IMR-90 (cell line): Measurements from ENCODE around the gene SUGT1. TPM values are rescaled to one million over a fixed set of nuclear protein-coding genes. Genes with fewer than 3 reads are reported as not detected.

Experiments used
- ATAC-seq: fragments of 200-7000 bp; cut with Tn5 transposase; 2 replicates; pipeline ENCODE4 v1.9.1; 2020; ENCODE audit warnings: low read depth, mild to moderate bottlenecking, moderate library complexity
- BruUV-seq: library from RNA; stranded (reverse); fragments of 400-500 nt; replicated peaks from 2 replicates; lab custom pipeline; 2021; lab: Mats Ljungman, UMichigan
- CTCF ChIA-PET: fragments of 300-600 bp; formaldehyde crosslinking; extraction: SDS; loops from one replicate; lab custom pipeline; 2021; ENCODE audit warnings: antibody characterized with exemption; lab: Yijun Ruan, JAX
- POLR2A ChIA-PET: fragments of 300-600 bp; sonication (Branson Sonifier 250); formaldehyde crosslinking; loops from one replicate; lab custom pipeline; 2022; ENCODE audit warnings: antibody characterized with exemption; ENCODE audit not compliant: unreplicated experiment; lab: Charles Lee
- DNase-seq: peaks from one replicate; pipeline ENCODE4 v3.0.0; 2013
- H2AFZ ChIP-seq: replicated peaks from 2 replicates; pipeline ENCODE3; 2013; ENCODE audit warnings: low read length, mild to moderate bottlenecking; ENCODE audit not compliant: poor library complexity
- H2AK5ac ChIP-seq: 2 replicates; pipeline ENCODE4 v1.6.1; 2013; ENCODE audit warnings: low read depth, low read length, inconsistent platforms
- H2AK9ac ChIP-seq: replicated peaks from 2 replicates; pipeline ENCODE3; 2013; ENCODE audit warnings: mild to moderate bottlenecking, low read depth, low read length, moderate library complexity; ENCODE audit not compliant: poor library complexity
- H2BK120ac ChIP-seq: 2 replicates; pipeline ENCODE4 v1.6.1; 2013; ENCODE audit warnings: low read depth, low read length, inconsistent platforms
- H2BK15ac ChIP-seq: 3 replicates; pipeline ENCODE4 v1.6.1; 2013; ENCODE audit warnings: low read depth, low read length, inconsistent platforms
- H2BK20ac ChIP-seq: 2 replicates; pipeline ENCODE4 v1.6.1; 2013; ENCODE audit warnings: low read depth, mild to moderate bottlenecking, inconsistent platforms, low read length, moderate library complexity
- H2BK5ac ChIP-seq: 2 replicates; pipeline ENCODE4 v1.6.1; 2013; ENCODE audit warnings: mild to moderate bottlenecking, low read depth, low read length, inconsistent platforms; ENCODE audit not compliant: poor library complexity, severe bottlenecking
- H3K14ac ChIP-seq: replicated peaks from 2 replicates; pipeline ENCODE4 v1.6.1; 2013; ENCODE audit warnings: low read depth, low read length, inconsistent platforms
- H3K18ac ChIP-seq: 2 replicates; pipeline ENCODE4 v1.6.1; 2013; ENCODE audit warnings: low read depth, low read length, control low read depth
- H3K23ac ChIP-seq: 2 replicates; pipeline ENCODE4 v1.6.1; 2013; ENCODE audit warnings: low read depth, low read length, inconsistent platforms
- H3K27ac ChIP-seq: 2 replicates; pipeline ENCODE4 v1.5.1; 2013; ENCODE audit warnings: mild to moderate bottlenecking, control low read depth, low read length; ENCODE audit not compliant: insufficient read depth
- H3K27me3 ChIP-seq: 2 replicates; pipeline ENCODE4 v1.6.1; 2013; ENCODE audit warnings: low read length; ENCODE audit not compliant: control insufficient read depth, insufficient read depth
- H3K36me3 ChIP-seq: 2 replicates; pipeline ENCODE4 v1.6.1; 2013; ENCODE audit warnings: low read length, mixed read lengths; ENCODE audit not compliant: control insufficient read depth, insufficient read depth
- H3K4ac ChIP-seq: 2 replicates; pipeline ENCODE4 v1.6.1; 2013; ENCODE audit warnings: low read depth, low read length, inconsistent platforms
- H3K4me1 ChIP-seq: 2 replicates; pipeline ENCODE4 v1.6.1; 2013; ENCODE audit warnings: low read length, mixed read lengths; ENCODE audit not compliant: control insufficient read depth, insufficient read depth
- H3K4me2 ChIP-seq: 2 replicates; pipeline ENCODE4 v1.6.1; 2013; ENCODE audit warnings: low read depth, mild to moderate bottlenecking, control low read depth, low read length, moderate library complexity
- H3K4me3 ChIP-seq: 2 replicates; pipeline ENCODE4 v1.5.1; 2013; ENCODE audit warnings: low read depth, mild to moderate bottlenecking, control low read depth, low read length, moderate library complexity; ENCODE audit not compliant: insufficient read depth
- H3K56ac ChIP-seq: 2 replicates; pipeline ENCODE4 v1.6.1; 2013; ENCODE audit warnings: low read length, inconsistent platforms; ENCODE audit not compliant: insufficient read depth; ENCODE audit errors: extremely low read depth
- H3K79me1 ChIP-seq, 2 experiments: 2 replicates each; pipeline ENCODE4 v1.6.1; 2013; ENCODE audit warnings: low read length in 2 of 2, inconsistent platforms in 1 of 2, low read depth in 1 of 2
- H3K9ac ChIP-seq: 2 replicates; pipeline ENCODE4 v1.6.1; 2013; ENCODE audit warnings: low read depth, low read length, control low read depth
- H3K9me1 ChIP-seq: 2 replicates; pipeline ENCODE4 v1.6.1; 2013; ENCODE audit warnings: low read length, inconsistent platforms; ENCODE audit not compliant: insufficient read depth
- H3K9me3 ChIP-seq: 2 replicates; pipeline ENCODE4 v1.6.1; 2013; ENCODE audit warnings: low read length; ENCODE audit not compliant: control insufficient read depth, insufficient read depth
- H4K20me1 ChIP-seq: 2 replicates; pipeline ENCODE4 v1.6.1; 2013; ENCODE audit warnings: low read length, inconsistent platforms; ENCODE audit not compliant: insufficient read depth
- H4K5ac ChIP-seq: 2 replicates; pipeline ENCODE4 v1.6.1; 2013; ENCODE audit warnings: mild to moderate bottlenecking, low read depth, low read length, control low read depth
- H4K8ac ChIP-seq, 2 experiments: 2 replicates each; pipeline ENCODE4 v1.6.1; 2013; ENCODE audit warnings: low read depth in 2 of 2, low read length in 2 of 2, control low read depth in 1 of 2, inconsistent platforms in 1 of 2
- H4K91ac ChIP-seq: 2 replicates; pipeline ENCODE4 v1.6.1; 2013; ENCODE audit warnings: low read depth, low read length, inconsistent platforms; ENCODE audit not compliant: insufficient read depth
- BHLHE40 ChIP-seq: fragments of 150-350 bp; IDR thresholded peaks from 2 replicates; pipeline ENCODE4 v1.6.1; 2016; ENCODE audit warnings: mild to moderate bottlenecking, low read depth, low read length
- CEBPB ChIP-seq: IDR thresholded peaks from 2 replicates; pipeline ENCODE4 v1.6.1; 2012; ENCODE audit warnings: low read depth, low read length, improper control_type of control experiment
- CHD1 ChIP-seq: IDR thresholded peaks from 2 replicates; pipeline ENCODE4 v1.6.1; 2012; ENCODE audit warnings: low read depth, low read length, improper control_type of control experiment
- FOS ChIP-seq: fragments of 150-350 bp; IDR thresholded peaks from 2 replicates; pipeline ENCODE4 v1.6.1; 2016; ENCODE audit warnings: low read depth, low read length
- MAFK ChIP-seq: IDR thresholded peaks from 2 replicates; pipeline ENCODE4 v1.6.1; 2012; ENCODE audit warnings: low read depth, low read length, improper control_type of control experiment
- MAZ ChIP-seq: IDR thresholded peaks from 2 replicates; pipeline ENCODE4 v1.6.1; 2012; ENCODE audit warnings: low read depth, mild to moderate bottlenecking, low read length, improper control_type of control experiment, moderate library complexity, borderline replicate concordance
- MXI1 ChIP-seq: IDR thresholded peaks from 2 replicates; pipeline ENCODE4 v1.6.1; 2012; ENCODE audit warnings: low read depth, mild to moderate bottlenecking, low read length, moderate library complexity, borderline replicate concordance
- NFE2L2 ChIP-seq: fragments of 150-350 bp; IDR thresholded peaks from 2 replicates; pipeline ENCODE4 v1.6.1; 2016; ENCODE audit warnings: low read depth, mild to moderate bottlenecking, low read length
- POLR2A ChIP-seq: IDR thresholded peaks from 2 replicates; pipeline ENCODE4 v1.6.1; 2012; ENCODE audit warnings: mild to moderate bottlenecking, low read depth, low read length
- RAD21 ChIP-seq: IDR thresholded peaks from 2 replicates; pipeline ENCODE4 v1.6.1; 2012; ENCODE audit warnings: low read length, improper control_type of control experiment
- RCOR1 ChIP-seq: IDR thresholded peaks from 2 replicates; pipeline ENCODE4 v1.6.1; 2012; ENCODE audit warnings: mild to moderate bottlenecking, low read length, improper control_type of control experiment; ENCODE audit not compliant: insufficient replicate concordance
- RFX5 ChIP-seq: IDR thresholded peaks from 2 replicates; pipeline ENCODE4 v1.8.0; 2012; ENCODE audit warnings: low read depth, mild to moderate bottlenecking, low read length, moderate library complexity
- SMC3 ChIP-seq: fragments of 150-350 bp; IDR thresholded peaks from 2 replicates; pipeline ENCODE4 v1.6.1; 2016; ENCODE audit warnings: low read depth, mild to moderate bottlenecking, antibody characterized with exemption, low read length, moderate library complexity
- WGBS, 2 experiments: methylation state at CpG; one replicate each; pipeline versions ENCODE4 v1.1.5 to v1.1.7; 2013; ENCODE audit warnings: missing lambda C conversion rate in 2 of 2; ENCODE audit not compliant: insufficient read length in 1 of 2; ENCODE audit errors: extremely low coverage in 2 of 2; 5-methylcytosine and 5-hydroxymethylcytosine counted together
- dilution Hi-C: fragments of 300-500 bp; cut with HindIII; formaldehyde crosslinking; loops from one replicate; pipeline ENCODE4 v1.14.3; 2018; ENCODE audit warnings: low sequenced_read_pairs; ENCODE audit not compliant: unreplicated experiment
- in situ Hi-C: fragments of 300-500 bp; cut with MboI; formaldehyde crosslinking; loops from 3 replicates; pipeline ENCODE4 v1.14.3; 2019; ENCODE audit warnings: low sequenced_read_pairs, inconsistent platforms, mixed read lengths
- intact Hi-C: fragments of 100-400 bp; cut with micrococcal nuclease; formaldehyde crosslinking; loops from 2 replicates; pipeline ENCODE4 v1.10.0; 2022
- polyA plus RNA-seq, 3 experiments: library from polyadenylated mRNA; depleted of rRNA; stranded (reverse); fragments of >200 nt; gene quantifications; 2 replicates each; pipeline ENCODE4 v1.2.3, GENCODE V29; 2012; ENCODE audit warnings: low replicate concordance in 1 of 3
- total RNA-seq: library from RNA; depleted of rRNA; stranded (reverse); fragments of >200 nt; gene quantifications from 2 replicates; pipeline ENCODE4 v1.2.3, GENCODE V29; 2012
- TF ChIP-seq, protein P1 (sequence below): conservative IDR thresholded peaks from 2 replicates; pipeline ENCODE4 v1.5.1; 2012; ENCODE audit warnings: mild to moderate bottlenecking, low read depth, low read length, improper control_type of control experiment
- TF ChIP-seq, protein P2 (sequence below): fragments of 150-350 bp; IDR thresholded peaks from 2 replicates; pipeline ENCODE4 v1.6.1; 2016; ENCODE audit warnings: low read depth, mild to moderate bottlenecking, low read length, moderate library complexity, borderline replicate concordance
- TF ChIP-seq, protein P3 (sequence below): fragments of 150-350 bp; IDR thresholded peaks from 2 replicates; pipeline ENCODE4 v1.6.1; 2017; ENCODE audit warnings: mild to moderate bottlenecking, antibody characterized with exemption, low read length, low read depth

The SUGT1 gene
- total and polyA plus RNA-seq, 2 of the 4 experiments (the other 2 are of a cell fraction) = 21.5 to 24.6 TPM

DNA sequence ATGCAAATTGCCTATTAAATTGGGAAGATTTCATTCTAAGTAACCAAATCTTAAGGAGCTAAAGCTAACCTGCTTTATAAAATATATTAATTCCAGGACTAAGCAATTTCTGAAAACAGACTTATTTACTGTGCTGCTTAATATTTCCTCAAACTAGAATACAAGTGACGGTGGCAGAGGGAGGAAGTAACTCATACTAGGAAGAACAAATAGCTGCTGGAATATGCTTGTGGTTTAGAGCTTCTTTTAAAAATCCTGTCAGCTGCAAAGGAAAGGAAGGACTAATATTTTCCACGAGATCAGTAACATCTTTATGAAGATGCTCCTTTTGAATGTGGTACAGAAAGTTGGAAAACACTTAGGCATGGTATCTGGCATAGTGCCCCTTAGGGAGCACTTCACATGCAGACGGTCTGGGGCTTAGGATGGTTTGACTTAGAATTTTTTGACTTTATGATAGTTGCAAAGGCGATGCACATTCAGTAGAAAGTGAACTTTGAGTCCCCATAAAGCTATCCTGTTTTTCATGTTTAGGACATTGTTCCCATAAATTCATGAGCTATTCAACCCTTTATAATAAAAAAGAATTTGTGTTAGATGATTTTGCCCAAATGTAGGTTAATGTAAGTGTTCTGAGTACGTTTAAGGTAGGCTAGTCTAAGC, 13.8 kb upstream of the SUGT1 start:
- no peak overlapping the region for H4K5ac ChIP-seq
- H3K4me3 ChIP-seq = no peak overlapping the region
- no peaks in the 10 kb centered on the region for H3K9me3 ChIP-seq
- BruUV-seq = no TSS peak
- intact Hi-C loops = no loop called here
- no peak overlapping the region for H3K56ac ChIP-seq
- H3K36me3 ChIP-seq = peaks cover 8% of the 10 kb centered on the region
- H3K4me1 ChIP-seq = no peaks in the 10 kb centered on the region
- in situ Hi-C loops = loop anchor here (25.0 kb wide), 1 partner anchor 451 kb away; no protein-coding TSS in a partner anchor
- no peaks in the 10 kb centered on the region; the same call in 1 of the 2 replicates for H3K9me1 ChIP-seq
- no peak for DNase-seq
- ChIA-PET CTCF (interaction anchor here (1.5 kb wide), 1 partner anchor 14 kb away, joined by 9 read pairs; the partner anchor contains the start of gene SUGT1), POLR2A (no interaction called here)
- no peak overlapping the region for H3K9ac ChIP-seq
- no peak overlapping the region for H2AFZ ChIP-seq
- H3K27ac ChIP-seq = no peak overlapping the region
- H2AK9ac ChIP-seq = no peak overlapping the region
- no peak overlapping the region for H2BK15ac ChIP-seq
- ATAC-seq = no peak
- TF ChIP-seq, protein P1, sequence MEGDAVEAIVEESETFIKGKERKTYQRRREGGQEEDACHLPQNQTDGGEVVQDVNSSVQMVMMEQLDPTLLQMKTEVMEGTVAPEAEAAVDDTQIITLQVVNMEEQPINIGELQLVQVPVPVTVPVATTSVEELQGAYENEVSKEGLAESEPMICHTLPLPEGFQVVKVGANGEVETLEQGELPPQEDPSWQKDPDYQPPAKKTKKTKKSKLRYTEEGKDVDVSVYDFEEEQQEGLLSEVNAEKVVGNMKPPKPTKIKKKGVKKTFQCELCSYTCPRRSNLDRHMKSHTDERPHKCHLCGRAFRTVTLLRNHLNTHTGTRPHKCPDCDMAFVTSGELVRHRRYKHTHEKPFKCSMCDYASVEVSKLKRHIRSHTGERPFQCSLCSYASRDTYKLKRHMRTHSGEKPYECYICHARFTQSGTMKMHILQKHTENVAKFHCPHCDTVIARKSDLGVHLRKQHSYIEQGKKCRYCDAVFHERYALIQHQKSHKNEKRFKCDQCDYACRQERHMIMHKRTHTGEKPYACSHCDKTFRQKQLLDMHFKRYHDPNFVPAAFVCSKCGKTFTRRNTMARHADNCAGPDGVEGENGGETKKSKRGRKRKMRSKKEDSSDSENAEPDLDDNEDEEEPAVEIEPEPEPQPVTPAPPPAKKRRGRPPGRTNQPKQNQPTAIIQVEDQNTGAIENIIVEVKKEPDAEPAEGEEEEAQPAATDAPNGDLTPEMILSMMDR = no peak
- TF ChIP-seq, protein P2, sequence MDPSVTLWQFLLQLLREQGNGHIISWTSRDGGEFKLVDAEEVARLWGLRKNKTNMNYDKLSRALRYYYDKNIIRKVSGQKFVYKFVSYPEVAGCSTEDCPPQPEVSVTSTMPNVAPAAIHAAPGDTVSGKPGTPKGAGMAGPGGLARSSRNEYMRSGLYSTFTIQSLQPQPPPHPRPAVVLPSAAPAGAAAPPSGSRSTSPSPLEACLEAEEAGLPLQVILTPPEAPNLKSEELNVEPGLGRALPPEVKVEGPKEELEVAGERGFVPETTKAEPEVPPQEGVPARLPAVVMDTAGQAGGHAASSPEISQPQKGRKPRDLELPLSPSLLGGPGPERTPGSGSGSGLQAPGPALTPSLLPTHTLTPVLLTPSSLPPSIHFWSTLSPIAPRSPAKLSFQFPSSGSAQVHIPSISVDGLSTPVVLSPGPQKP = no peak
- TF ChIP-seq RCOR1 (no peak), MAZ (no peak), CHD1 (no peak), BHLHE40 (no peak), NFE2L2 (no peak), MAFK (no peak), CEBPB (no peak), MXI1 (no peak), SMC3 (no peak), POLR2A (no peak), RAD21 (no peak), RFX5 (no peak), FOS (no peak)
- TF ChIP-seq, protein P3, sequence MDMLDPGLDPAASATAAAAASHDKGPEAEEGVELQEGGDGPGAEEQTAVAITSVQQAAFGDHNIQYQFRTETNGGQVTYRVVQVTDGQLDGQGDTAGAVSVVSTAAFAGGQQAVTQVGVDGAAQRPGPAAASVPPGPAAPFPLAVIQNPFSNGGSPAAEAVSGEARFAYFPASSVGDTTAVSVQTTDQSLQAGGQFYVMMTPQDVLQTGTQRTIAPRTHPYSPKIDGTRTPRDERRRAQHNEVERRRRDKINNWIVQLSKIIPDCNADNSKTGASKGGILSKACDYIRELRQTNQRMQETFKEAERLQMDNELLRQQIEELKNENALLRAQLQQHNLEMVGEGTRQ = no peak
- H3K4me2 ChIP-seq = no peak overlapping the region
- H3K27me3 ChIP-seq = no peaks in the 10 kb centered on the region
- H3K23ac ChIP-seq = no peak overlapping the region
- H3K18ac ChIP-seq = no peak overlapping the region
- no peak overlapping the region for H4K91ac ChIP-seq
- no CpG with 5 or more reads among the region's 5 CpGs for WGBS, 2 experiments
- H2BK120ac ChIP-seq = no peak overlapping the region
- no peak overlapping the region for H2BK5ac ChIP-seq
- no peaks in the 10 kb centered on the region for H4K20me1 ChIP-seq
- dilution Hi-C loops = no loop called here
- H3K79me1 ChIP-seq = no peaks in the 10 kb centered on the region
- no peak overlapping the region for H4K8ac ChIP-seq
- no peak overlapping the region for H2BK20ac ChIP-seq
- no peak overlapping the region for H2AK5ac ChIP-seq
- no peak overlapping the region for H3K14ac ChIP-seq
- no peak overlapping the region for H3K4ac ChIP-seq
